Left ventricle myocardium superior (tissue), 1 donor: ENCODE data around the gene PRSS1. TPM values are rescaled to one million over a fixed set of nuclear protein-coding genes. Genes with fewer than 3 reads are reported as not detected.
"Not testable (repeated sequence)": the region's sequence is repeated elsewhere in the genome, so short reads cannot be mapped to it uniquely, and the experiment has no call there.

Experiments
- ATAC-seq: fragments of 200-7000 bp; cut with Tn5 transposase; one replicate; pipeline ENCODE4 v1.9.1; 2020; ENCODE audit warnings: mild to moderate bottlenecking, moderate library complexity
- DNase-seq: peaks from one replicate; pipeline ENCODE4 v3.0.0-alpha.2; 2020
- intact Hi-C: fragments of 100-400 bp; cut with micrococcal nuclease; formaldehyde crosslinking; loops from one replicate; pipeline ENCODE4 v1.11.0; 2022
- long read RNA-seq: library from polyadenylated mRNA; unstranded; transcript quantifications from one replicate; pipeline ENCODE4 v2.0.0, GENCODE V29; 2021
- total RNA-seq: library from RNA; stranded (reverse); fragmentation: NEBNext Ultra II Directional; extraction: Animal tissue kit (Norgen Biotek cat#: 25700); gene quantifications from one replicate; pipeline ENCODE4 v1.2.1, GENCODE V29; 2021
- donor health status: DM: no; HTN: yes; CAD: no; lungs with severe emphysema.

PRSS1 gene
- not detected for total RNA-seq
- long read RNA-seq = 0 reads

GRCh38 chr7:142749218-142749993, at the start of gene PRSS1:
TSS of gene PRSS1 (plus strand) at chr7:142749472. CDS start at chr7:142749485, 13 bp downstream.
- DNase-seq = no peak
- ATAC-seq = no peak
- intact Hi-C loops = no loop called here

DNA sequence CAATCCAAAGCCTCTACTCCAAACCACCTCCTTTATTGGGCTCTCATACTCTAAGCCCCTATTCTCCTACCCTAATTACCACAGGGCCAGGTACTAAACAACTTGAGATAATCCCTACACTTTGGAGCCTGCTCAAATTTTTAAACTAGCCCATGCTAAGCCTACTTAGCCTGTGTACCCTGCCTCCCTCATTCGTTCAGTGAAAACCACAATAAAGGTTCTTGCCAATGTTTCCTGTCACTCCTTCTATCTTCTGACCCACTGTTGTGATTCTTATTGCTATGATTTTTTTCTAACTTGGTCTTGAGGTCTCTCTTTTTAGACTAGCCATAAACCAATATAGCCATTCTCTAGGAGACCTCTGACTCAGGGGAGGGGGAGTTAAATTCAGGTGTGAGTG, 48.3 kb upstream of the PRSS1 start:
- intact Hi-C loops, ATAC-seq, DNase-seq: not testable (repeated sequence)

DNA sequence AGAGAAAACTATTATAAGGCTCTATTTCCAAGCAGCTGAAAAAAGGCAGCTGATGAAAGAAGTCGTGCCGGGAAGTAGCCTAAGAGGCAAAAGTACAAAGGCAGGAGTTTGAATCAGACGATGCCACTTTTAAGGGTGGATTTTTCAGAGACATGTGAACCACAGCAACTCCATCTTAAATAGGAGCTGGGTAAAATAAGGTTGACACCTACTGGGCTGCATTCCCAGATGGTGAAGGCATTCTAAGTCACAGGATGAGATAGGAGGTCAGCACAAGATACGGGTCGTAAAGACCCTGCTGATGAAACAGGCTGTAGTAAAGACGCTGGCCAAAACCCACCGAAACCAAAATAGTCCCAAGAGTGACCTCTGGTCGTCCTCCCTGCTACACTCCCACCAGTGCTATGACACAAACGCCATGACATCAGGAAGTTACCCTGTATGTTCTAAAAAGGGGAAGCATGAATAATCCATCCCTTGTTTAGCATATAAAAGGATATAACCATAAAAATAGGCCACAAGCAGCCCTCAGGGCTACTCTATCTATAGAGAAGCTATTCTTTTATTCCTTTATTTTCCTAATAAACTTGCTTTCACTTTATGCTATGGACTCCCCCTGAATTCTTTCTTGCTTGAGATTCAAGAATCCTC, 45.5 kb upstream of the PRSS1 start:
- intact Hi-C loops = no loop called here
- DNase-seq (no peak), ATAC-seq (no peak)

DNA sequence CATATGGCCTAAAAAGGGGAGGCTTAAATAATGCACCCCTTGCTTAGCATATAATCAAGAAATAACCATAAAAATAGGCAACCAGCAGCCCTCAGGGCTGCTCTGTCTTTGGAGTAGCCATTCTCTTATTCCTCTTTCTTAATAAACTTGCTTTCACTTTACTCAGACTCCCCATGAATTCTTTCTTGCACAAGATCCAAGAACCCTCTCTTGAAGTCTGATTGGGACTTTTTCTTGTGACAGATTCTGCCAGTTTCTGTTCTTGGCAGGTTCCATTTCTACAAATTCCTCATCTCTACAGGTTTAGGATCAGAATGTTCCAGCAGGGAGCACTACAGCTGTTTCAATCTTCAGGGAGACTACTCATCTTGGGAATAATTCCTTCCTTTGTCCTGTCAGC, 40.5 kb upstream of the PRSS1 start:
- ATAC-seq, DNase-seq, intact Hi-C loops: not testable (repeated sequence)

- ATAC-seq (no peak), DNase-seq (no peak)
- intact Hi-C loops = no loop called here
Measured at GRCh38 chr7:142709921-142710320, 39.4 kb upstream of the PRSS1 start.

DNA sequence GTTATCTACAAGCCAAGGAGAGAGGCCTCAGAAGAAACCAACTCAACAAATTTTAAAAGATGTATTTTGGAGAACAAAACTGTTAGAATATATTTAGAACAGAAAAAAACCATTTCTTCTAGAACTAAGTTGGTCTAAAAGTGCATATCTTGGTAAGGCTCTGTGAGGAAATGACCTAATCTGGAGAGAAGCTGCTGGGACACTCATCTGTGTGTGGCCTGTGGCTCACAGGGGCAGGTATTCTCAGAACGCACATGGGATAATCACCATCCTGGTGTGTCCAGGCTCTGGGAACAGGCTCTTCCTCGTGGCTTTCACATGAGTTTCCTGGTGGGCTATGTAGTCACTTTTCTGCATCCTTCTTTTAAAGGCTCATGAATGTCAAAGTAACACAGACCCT, 38.1 kb upstream of the PRSS1 start:
- DNase-seq = no peak
- ATAC-seq = no peak
- intact Hi-C loops = no loop called here

DNA sequence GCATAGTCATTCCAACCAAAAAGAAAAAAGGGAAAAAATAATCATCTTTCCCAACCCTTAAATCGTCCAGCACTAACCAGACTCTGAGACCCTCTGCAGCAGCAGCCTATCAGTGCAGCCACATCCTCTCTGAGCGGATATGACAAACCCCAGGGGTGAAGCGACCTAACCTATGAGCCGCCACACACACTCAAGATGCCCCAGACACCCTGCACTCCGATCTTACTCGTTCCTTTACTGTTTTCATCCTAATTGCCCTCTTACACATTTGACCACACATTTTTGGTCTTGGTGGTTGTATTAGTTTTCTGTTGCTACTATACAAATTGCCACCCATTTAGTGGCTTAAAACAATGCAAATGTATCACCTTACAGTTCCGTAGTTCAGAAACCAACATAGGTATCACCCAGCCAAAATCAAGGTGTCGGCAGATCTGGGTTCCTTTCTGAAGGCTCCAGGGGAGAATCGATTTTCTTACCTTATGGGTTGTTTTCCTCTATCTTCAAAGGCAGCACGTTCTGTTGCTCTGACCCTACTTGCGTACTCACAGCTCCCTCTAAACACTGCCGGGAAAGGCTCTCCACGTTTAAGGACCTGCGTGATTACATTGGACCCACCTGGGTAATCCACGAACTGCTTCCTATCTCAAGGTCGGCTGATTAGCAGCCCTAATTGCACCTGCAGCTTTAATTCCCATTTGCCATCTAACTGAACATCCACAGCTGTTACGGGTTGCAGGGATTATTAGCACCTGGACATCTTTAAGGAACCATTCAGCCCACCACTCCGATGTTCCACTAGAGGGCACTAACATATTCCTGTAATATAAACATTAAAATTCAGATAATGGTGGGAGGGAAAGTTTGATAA, 37.3 kb upstream of the PRSS1 start:
- intact Hi-C loops = loop anchor here (1.0 kb wide), 1 partner anchor 71 kb away; no protein-coding TSS in a partner anchor
- ATAC-seq (no peak), DNase-seq (no peak)

DNA sequence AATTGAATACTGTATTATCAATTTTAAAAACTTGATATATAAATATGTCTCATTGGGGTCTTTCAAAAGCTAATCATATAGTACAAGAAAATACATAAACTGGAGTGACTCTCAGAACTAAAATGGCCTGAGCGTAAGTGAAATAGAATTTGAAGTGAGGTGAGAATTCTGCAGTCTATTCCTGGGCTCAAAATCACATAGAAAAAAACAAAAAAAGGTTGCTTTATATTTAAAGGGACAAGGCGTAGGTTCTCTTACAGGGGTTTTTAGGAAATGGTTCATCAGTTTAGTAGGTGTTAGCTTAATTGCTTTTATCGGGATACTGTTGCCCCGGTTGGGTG, 36.7 kb upstream of the PRSS1 start:
- intact Hi-C loops = loop anchor here (1.0 kb wide), 1 partner anchor 71 kb away; no protein-coding TSS in a partner anchor
- ATAC-seq = no peak

GRCh38 chr7:142714375-142714774, 34.9 kb upstream of the PRSS1 start:
- ATAC-seq (no peak), DNase-seq (no peak)
- intact Hi-C loops = no loop called here

More for the DNA sequence above, 36.7 kb upstream of the PRSS1 start:
- DNase-seq = no peak

GRCh38 chr7:142716596-142716995, 32.7 kb upstream of the PRSS1 start:
- intact Hi-C loops = no loop called here
- DNase-seq (no peak), ATAC-seq (no peak)

- ATAC-seq (no peak), DNase-seq (no peak)
- intact Hi-C loops = no loop called here
Measured at GRCh38 chr7:142717453-142717852, 31.8 kb upstream of the PRSS1 start.

- no peak for DNase-seq
- intact Hi-C loops = no loop called here
- ATAC-seq = no peak
Measured at GRCh38 chr7:142718313-142718712, 31.0 kb upstream of the PRSS1 start.

DNA sequence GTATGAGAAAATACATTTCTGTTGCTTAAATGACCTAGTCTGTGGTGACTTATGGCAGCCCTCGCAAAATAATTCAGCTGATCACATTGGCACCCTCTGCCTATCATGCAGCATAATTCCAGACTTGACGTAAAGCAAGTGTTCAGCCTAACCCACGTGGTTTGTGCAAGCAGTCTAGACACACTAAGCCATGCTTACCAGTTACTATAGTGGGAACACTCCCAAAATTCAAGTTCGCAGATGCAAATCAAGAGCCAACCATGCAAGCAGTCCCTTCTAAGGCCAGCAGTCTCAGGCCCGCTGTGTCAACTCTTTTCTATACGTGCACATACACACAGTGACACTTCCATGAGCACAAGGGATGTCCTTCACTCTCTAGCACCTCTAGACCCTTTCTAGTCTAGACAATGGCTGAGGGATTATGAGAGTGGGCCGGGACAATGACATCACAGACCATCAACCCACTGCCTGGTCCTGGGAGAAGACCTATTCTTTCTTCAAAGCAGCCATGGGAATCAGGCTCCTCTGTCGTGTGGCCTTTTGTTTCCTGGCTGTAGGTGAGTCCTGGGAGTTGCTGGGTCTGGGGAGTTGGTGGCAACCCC, 29.0 kb upstream of the PRSS1 start:
- intact Hi-C loops = no loop called here
- ATAC-seq (no peak), DNase-seq (no peak)

DNA sequence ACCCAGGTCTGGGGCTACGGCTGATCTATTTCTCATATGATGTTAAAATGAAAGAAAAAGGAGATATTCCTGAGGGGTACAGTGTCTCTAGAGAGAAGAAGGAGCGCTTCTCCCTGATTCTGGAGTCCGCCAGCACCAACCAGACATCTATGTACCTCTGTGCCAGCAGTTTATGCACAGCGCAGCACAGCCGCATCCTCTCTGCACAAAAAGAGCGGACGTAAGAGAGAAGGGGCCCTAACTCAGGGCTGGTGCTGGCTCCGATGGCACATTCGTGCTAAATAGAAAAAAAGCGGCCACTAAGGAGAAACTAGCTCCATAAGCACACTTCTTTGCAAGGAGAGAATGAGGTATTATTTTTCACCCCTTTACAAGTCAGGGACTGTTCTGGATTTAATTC, 28.3 kb upstream of the PRSS1 start:
- intact Hi-C loops = no loop called here
- no peak for DNase-seq
- no peak for ATAC-seq

- DNase-seq = no peak
- ATAC-seq = no peak
- intact Hi-C loops = no loop called here
Measured at GRCh38 chr7:142722248-142722794, 27.0 kb upstream of the PRSS1 start.

DNA sequence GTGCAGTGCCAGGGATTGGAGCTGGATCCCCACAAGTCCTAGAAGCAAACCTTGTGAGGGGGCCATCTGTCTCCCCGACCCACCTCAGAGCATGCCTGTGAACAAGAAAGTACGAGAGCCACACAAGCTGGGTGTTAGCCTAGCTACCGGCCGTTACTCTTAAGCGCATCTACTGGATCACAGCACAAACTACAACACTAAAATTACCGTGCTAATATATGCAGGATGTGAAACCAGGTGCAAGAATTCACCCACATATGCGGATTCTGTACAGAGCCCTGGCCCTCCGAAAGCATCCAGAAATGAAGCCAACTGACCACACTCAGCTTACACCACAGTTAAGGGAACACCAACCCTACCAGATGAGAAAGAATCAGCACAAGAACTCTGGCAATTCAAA, 16.0 kb upstream of the PRSS1 start:
- no peak for ATAC-seq
- intact Hi-C loops = no loop called here
- no peak for DNase-seq

- DNase-seq (no peak), ATAC-seq (no peak)
- intact Hi-C loops = no loop called here
Measured at GRCh38 chr7:142739923-142740492, 9.3 kb upstream of the PRSS1 start.

- ATAC-seq = no peak
- intact Hi-C loops = no loop called here
- DNase-seq = no peak
Measured at GRCh38 chr7:142740786-142741185, 8.5 kb upstream of the PRSS1 start.

DNA sequence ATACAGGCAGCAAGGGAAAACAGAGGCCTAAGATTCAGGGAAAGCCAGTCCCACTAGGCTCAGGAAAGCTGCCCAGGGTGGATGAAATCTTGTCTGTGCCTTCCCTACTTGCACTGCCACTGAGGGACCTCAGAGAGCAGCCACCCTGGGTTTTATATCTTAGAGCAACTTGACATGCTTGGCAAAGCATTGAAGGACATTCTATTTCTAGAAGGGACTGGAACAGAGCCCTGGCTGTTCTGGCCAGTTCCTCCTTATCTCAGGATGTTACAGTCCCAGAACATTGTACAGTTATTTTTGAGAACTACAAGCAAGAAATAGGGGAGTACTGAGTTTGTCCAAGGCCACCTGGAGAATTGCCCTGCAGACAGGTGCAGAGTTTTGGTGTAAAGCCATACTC, 7.3 kb upstream of the PRSS1 start:
- peak; percentile 98 for ATAC-seq
- intact Hi-C loops = not testable (repeated sequence)
- peak; percentile 41 for DNase-seq
